HG02885 (cell line): ENCODE measurements around the gene MACROD1.
A peak's percentile ranks its signal among the peaks of the same experiment; 100 is the strongest.
"Not testable (repeated sequence)": the region's sequence is repeated elsewhere in the genome, so short reads cannot be mapped to it uniquely, and the experiment has no call there.

ENCODE experiments used
- ATAC-seq: cut with Tn5 transposase; IDR thresholded peaks from one replicate; pipeline ENCODE4 v1.9.1; 2021; ENCODE audit warnings: mild to moderate bottlenecking; ENCODE audit not compliant: unreplicated experiment, poor library complexity

Gene MACROD1

GRCh38 chr11:63986156-63986931 is 179.6 kb downstream of the MACROD1 start, which contains the start of gene OTUB1:
OTUB1 (plus strand) TSS chr11:63986438; CDS start chr11:63986457, 19 bp downstream.
- peak; percentile 91 for ATAC-seq

GRCh38 chr11:63985812-63986155 is 180.1 kb downstream of the MACROD1 start:
- ATAC-seq: peak; percentile 56

- no peak for ATAC-seq
These were observed 186.5 kb downstream of the MACROD1 start for GRCh38 chr11:63979426-63979825.

GRCh38 chr11:63978551-63979239 is 187.2 kb downstream of the MACROD1 start:
- ATAC-seq: no peak

- ATAC-seq: peak; percentile 96
These were observed 191.4 kb downstream of the MACROD1 start, which contains the start of gene COX8A for GRCh38 chr11:63974259-63975143. COX8A (plus strand) TSS chr11:63974620; CDS start chr11:63974681, 61 bp downstream.

GRCh38 chr11:63973912-63974258 is 192.0 kb downstream of the MACROD1 start:
- not testable (repeated sequence) for ATAC-seq

GRCh38 chr11:63970902-63971301 is 195.0 kb downstream of the MACROD1 start:
- no peak for ATAC-seq

GRCh38 chr11:63969461-63969860 is 196.5 kb downstream of the MACROD1 start:
- no peak for ATAC-seq

GRCh38 chr11:63966444-63966843 is 199.5 kb downstream of the MACROD1 start:
- ATAC-seq: no peak

- not testable (repeated sequence) for ATAC-seq
These were observed 202.0 kb downstream of the MACROD1 start for GRCh38 chr11:63963895-63964294.

GRCh38 chr11:63961608-63962412 is 204.1 kb downstream of the MACROD1 start:
- ATAC-seq: no peak

GRCh38 chr11:63958008-63958407 is 207.9 kb downstream of the MACROD1 start:
- ATAC-seq: no peak

GRCh38 chr11:63952570-63952969 is 213.3 kb downstream of the MACROD1 start:
- ATAC-seq: no peak

- peak; percentile 62 for ATAC-seq
These were observed 214.0 kb downstream of the MACROD1 start for GRCh38 chr11:63951779-63952536.
